A549 (cell line): ENCODE data around the gene PRSS8. TPM values are rescaled to one million over a fixed set of nuclear protein-coding genes. Genes with fewer than 3 reads are reported as not detected.

Source experiments
- ATAC-seq, 2 experiments: fragments of 200-7000 bp in 1 of 2; fragments of >200 bp in 1 of 2; cut with Nextera tagmentation in 1 of 2; cut with Tn5 transposase in 1 of 2; 3 replicates each; pipeline versions ENCODE4 v1.8.0 to v1.9.1; 2018 to 2020; ENCODE audit warnings: mild to moderate bottlenecking in 1 of 2, moderate library complexity in 1 of 2
- CTCF ChIA-PET: fragments of 300-600 bp; sonication (Branson Sonifier 250); formaldehyde crosslinking; extraction: SDS; loops from one replicate; lab custom pipeline; 2021; ENCODE audit warnings: antibody characterized with exemption, inconsistent platforms; lab: Yijun Ruan, JAX
- POLR2A ChIA-PET: fragments of 350-600 bp; formaldehyde crosslinking; extraction: SDS; loops from one replicate; lab custom pipeline; 2021; ENCODE audit warnings: antibody characterized with exemption, inconsistent platforms; lab: Yijun Ruan, JAX
- DNase-seq, 2 experiments: peaks; one replicate each; pipeline versions ENCODE4 v3.0.0 to v3.0.0-alpha.2; 2011 to 2016; ENCODE audit warnings: low read depth in 1 of 2, low spot score in 1 of 2
- FAIRE-seq: peaks from 2 replicates; lab custom pipeline; 2011; peaks lifted over from hg19 to GRCh38; lab: Jason Lieb, UNC
- H3K27ac ChIP-seq, 2 experiments: fragments of >200 bp; sonication (Bioruptor Twin); formaldehyde crosslinking; 3 replicates each; pipeline ENCODE4 v1.5.1; 2016 to 2017
- H3K4me1 ChIP-seq: fragments of >200 bp; sonication (Bioruptor Twin); formaldehyde crosslinking; 3 replicates; pipeline ENCODE4 v1.6.1; 2016
- H3K4me2 ChIP-seq: fragments of >200 bp; sonication (Bioruptor Twin); formaldehyde crosslinking; 3 replicates; pipeline ENCODE4 v1.6.1; 2016
- H3K4me3 ChIP-seq: fragments of >200 bp; sonication (Bioruptor Twin); formaldehyde crosslinking; 3 replicates; pipeline ENCODE4 v1.5.1; 2016
- H3K9me3 ChIP-seq: fragments of >200 bp; sonication (Bioruptor Twin); formaldehyde crosslinking; 3 replicates; pipeline ENCODE4 v1.6.1; 2016
- CHD4 ChIP-seq: fragments of 200-600 bp; sonication (generic); IDR thresholded peaks from 2 replicates; pipeline ENCODE4 v1.6.1; 2016; ENCODE audit warnings: antibody characterized with exemption, mild to moderate bottlenecking, borderline replicate concordance
- EHMT2 ChIP-seq: fragments of 200-600 bp; sonication (generic); IDR thresholded peaks from 2 replicates; pipeline ENCODE4 v1.6.1; 2016; ENCODE audit warnings: antibody characterized with exemption, low read depth, mild to moderate bottlenecking, moderate library complexity
- FOSB ChIP-seq: fragments of 250-450 bp; sonication (Bioruptor Pico); IDR thresholded peaks from 2 replicates; pipeline ENCODE4 v1.5.0; 2020; ENCODE audit warnings: mild to moderate bottlenecking, moderate library complexity
- FOSL2 ChIP-seq, 2 experiments: fragments of 450-650 bp in 1 of 2; fragments of >200 bp in 1 of 2; sonication (Bioruptor Twin) in 1 of 2; formaldehyde crosslinking; IDR thresholded peaks; 2 replicates each; pipeline versions ENCODE4 v1.5.0 to v1.6.1; 2016 to 2020; ENCODE audit warnings: mild to moderate bottlenecking in 1 of 2, moderate library complexity in 1 of 2
- HOXB13 ChIP-seq: fragments of 250-450 bp; sonication (Bioruptor Pico); IDR thresholded peaks from 2 replicates; pipeline ENCODE4 v1.5.0; 2020; ENCODE audit warnings: low read depth, mild to moderate bottlenecking, moderate library complexity
- HOXB5 ChIP-seq: fragments of 250-450 bp; sonication (Bioruptor Pico); IDR thresholded peaks from 2 replicates; pipeline ENCODE4 v1.5.0; 2020; ENCODE audit warnings: mild to moderate bottlenecking, moderate library complexity
- KDM1A ChIP-seq: fragments of 200-600 bp; sonication (generic); IDR thresholded peaks from 2 replicates; pipeline ENCODE4 v1.6.1; 2016; ENCODE audit warnings: low read depth, mild to moderate bottlenecking
- NFE2L2 ChIP-seq: fragments of 150-350 bp; conservative IDR thresholded peaks from 2 replicates; pipeline ENCODE4 v1.6.1; 2014; ENCODE audit warnings: low read length
- NR3C1 ChIP-seq: fragments of >200 bp; sonication (Bioruptor Twin); formaldehyde crosslinking; IDR thresholded peaks from 3 replicates; pipeline ENCODE4 v1.6.1; 2017
- RFX5 ChIP-seq: fragments of 450-650 bp; IDR thresholded peaks from 2 replicates; pipeline ENCODE4 v1.7.1; 2014; ENCODE audit warnings: antibody characterized with exemption, mild to moderate bottlenecking, moderate library complexity
- SREBF2 ChIP-seq: fragments of 450-650 bp; IDR thresholded peaks from 2 replicates; pipeline ENCODE4 v1.6.1; 2014; ENCODE audit warnings: mild to moderate bottlenecking, moderate library complexity
- TFCP2L1 ChIP-seq: fragments of 250-450 bp; sonication (Bioruptor Pico); IDR thresholded peaks from 2 replicates; pipeline ENCODE4 v1.5.0; 2021; ENCODE audit warnings: mild to moderate bottlenecking
- ZC3H11A ChIP-seq: fragments of 450-650 bp; IDR thresholded peaks from 2 replicates; pipeline ENCODE4 v1.6.1; 2014; ENCODE audit warnings: antibody characterized with exemption, mild to moderate bottlenecking
- ZSCAN20 ChIP-seq: fragments of 250-450 bp; sonication (Bioruptor Pico); IDR thresholded peaks from 2 replicates; pipeline ENCODE4 v1.8.0; 2022; ENCODE audit warnings: mild to moderate bottlenecking, moderate library complexity
- WGBS: methylation state at CpG from one replicate; pipeline ENCODE4 v1.1.6; 2017; ENCODE audit errors: missing lambda C conversion rate; 5-methylcytosine and 5-hydroxymethylcytosine counted together
- polyA plus RNA-seq, 4 experiments: library from polyadenylated mRNA; depleted of rRNA in 3 of 4; stranded (reverse); fragments of >200 nt; fragmentation: RNase III in 1 of 4; extraction: RNeasy Plus Mini Kit Qiagen cat#74134 plus additional on column Dnase treatment in 1 of 4; gene quantifications; 2 replicates in 3 of 4; 3 replicates in 1 of 4; pipeline ENCODE4 v1.2.3, GENCODE V29; 2011 to 2017
- TF ChIP-seq, protein P1 (sequence below): IDR thresholded peaks from 2 replicates; pipeline ENCODE4 v1.6.1; 2012; ENCODE audit warnings: low read depth, borderline replicate concordance
- TF ChIP-seq, protein P2 (sequence below): fragments of >200 bp; sonication (Bioruptor Twin); formaldehyde crosslinking; IDR thresholded peaks from 2 replicates; pipeline ENCODE4 v1.6.1; 2016
- TF ChIP-seq, protein P3 (sequence below): fragments of >200 bp; sonication (Bioruptor Twin); formaldehyde crosslinking; IDR thresholded peaks from 3 replicates; pipeline ENCODE4 v1.5.1; 2016
- TF ChIP-seq, protein P4 (sequence below): fragments of 200-600 bp; sonication (generic); IDR thresholded peaks from 2 replicates; pipeline ENCODE4 v1.6.1; 2016; ENCODE audit warnings: antibody characterized with exemption, mild to moderate bottlenecking, moderate library complexity
- TF ChIP-seq, protein P5 (sequence below): fragments of 250-450 bp; sonication (Bioruptor Pico); IDR thresholded peaks from 2 replicates; pipeline ENCODE4 v1.5.0; 2020; ENCODE audit warnings: low read depth, mild to moderate bottlenecking, moderate library complexity
- TF ChIP-seq, protein P6 (sequence below): fragments of 150-350 bp; IDR thresholded peaks from 2 replicates; pipeline ENCODE4 v1.6.1; 2014; ENCODE audit warnings: low read depth, mild to moderate bottlenecking, low read length

The PRSS8 gene
- polyA plus RNA-seq, 2 of the 4 experiments (the other 2 are of a cell fraction): 0.08 to 0.09 TPM

DNA sequence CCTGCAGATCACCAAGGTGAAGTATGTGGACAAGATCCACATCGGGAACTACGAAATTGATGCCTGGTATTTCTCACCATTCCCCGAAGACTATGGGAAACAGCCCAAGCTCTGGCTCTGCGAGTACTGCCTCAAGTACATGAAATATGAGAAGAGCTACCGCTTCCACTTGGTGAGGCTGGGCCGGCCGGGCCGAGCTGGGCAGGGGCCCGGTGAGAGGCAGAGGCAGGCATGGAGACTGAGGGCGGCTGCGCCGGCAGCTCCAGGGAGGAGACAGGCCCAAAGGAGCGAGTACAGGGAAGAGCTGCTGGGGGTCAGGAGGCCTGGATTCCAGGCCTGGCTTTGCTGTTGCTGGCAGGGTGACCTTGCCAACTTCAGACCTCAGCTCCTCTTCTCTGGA, 8.3 kb downstream of the PRSS8 start:
- ATAC-seq (no peak), DNase-seq (no peak), FAIRE-seq (no peak)
- 92% methylated on average over 10 of the region's 13 CpGs for WGBS
- Histone ChIP-seq H3K27ac (no peak overlapping the region), H3K4me1 (no peaks in the 10 kb centered on the region), H3K9me3 (no peaks in the 10 kb centered on the region), H3K4me2 (no peak overlapping the region), H3K4me3 (no peak overlapping the region)
- ChIA-PET POLR2A (interaction anchor here (2.8 to 5.3 kb wide), 2 partner anchors 10 to 15 kb away, joined by 9 to 31 read pairs; partner anchors contain the start of gene KAT8), CTCF (interaction anchor here (0.9 to 20.3 kb wide), 6 partner anchors 8 to 174 kb away, joined by 3 to 166 read pairs (median 7); partner anchors contain the start of genes HSD3B7 and PRSS8)
- TF ChIP-seq, protein P1, sequence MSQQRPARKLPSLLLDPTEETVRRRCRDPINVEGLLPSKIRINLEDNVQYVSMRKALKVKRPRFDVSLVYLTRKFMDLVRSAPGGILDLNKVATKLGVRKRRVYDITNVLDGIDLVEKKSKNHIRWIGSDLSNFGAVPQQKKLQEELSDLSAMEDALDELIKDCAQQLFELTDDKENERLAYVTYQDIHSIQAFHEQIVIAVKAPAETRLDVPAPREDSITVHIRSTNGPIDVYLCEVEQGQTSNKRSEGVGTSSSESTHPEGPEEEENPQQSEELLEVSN: no peak
- TF ChIP-seq, protein P2, sequence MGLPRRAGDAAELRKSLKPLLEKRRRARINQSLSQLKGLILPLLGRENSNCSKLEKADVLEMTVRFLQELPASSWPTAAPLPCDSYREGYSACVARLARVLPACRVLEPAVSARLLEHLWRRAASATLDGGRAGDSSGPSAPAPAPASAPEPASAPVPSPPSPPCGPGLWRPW: no peak
- TF ChIP-seq, protein P3, sequence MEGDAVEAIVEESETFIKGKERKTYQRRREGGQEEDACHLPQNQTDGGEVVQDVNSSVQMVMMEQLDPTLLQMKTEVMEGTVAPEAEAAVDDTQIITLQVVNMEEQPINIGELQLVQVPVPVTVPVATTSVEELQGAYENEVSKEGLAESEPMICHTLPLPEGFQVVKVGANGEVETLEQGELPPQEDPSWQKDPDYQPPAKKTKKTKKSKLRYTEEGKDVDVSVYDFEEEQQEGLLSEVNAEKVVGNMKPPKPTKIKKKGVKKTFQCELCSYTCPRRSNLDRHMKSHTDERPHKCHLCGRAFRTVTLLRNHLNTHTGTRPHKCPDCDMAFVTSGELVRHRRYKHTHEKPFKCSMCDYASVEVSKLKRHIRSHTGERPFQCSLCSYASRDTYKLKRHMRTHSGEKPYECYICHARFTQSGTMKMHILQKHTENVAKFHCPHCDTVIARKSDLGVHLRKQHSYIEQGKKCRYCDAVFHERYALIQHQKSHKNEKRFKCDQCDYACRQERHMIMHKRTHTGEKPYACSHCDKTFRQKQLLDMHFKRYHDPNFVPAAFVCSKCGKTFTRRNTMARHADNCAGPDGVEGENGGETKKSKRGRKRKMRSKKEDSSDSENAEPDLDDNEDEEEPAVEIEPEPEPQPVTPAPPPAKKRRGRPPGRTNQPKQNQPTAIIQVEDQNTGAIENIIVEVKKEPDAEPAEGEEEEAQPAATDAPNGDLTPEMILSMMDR: no peak
- TF ChIP-seq CHD4: no peak
- no peak for TF ChIP-seq FOSL2 (IDR thresholded peaks at IDR 0.05)
- TF ChIP-seq FOSL2 (CRISPR knock-in tag; IDR thresholded peaks at IDR 0.05): no peak
- TF ChIP-seq, protein P4, sequence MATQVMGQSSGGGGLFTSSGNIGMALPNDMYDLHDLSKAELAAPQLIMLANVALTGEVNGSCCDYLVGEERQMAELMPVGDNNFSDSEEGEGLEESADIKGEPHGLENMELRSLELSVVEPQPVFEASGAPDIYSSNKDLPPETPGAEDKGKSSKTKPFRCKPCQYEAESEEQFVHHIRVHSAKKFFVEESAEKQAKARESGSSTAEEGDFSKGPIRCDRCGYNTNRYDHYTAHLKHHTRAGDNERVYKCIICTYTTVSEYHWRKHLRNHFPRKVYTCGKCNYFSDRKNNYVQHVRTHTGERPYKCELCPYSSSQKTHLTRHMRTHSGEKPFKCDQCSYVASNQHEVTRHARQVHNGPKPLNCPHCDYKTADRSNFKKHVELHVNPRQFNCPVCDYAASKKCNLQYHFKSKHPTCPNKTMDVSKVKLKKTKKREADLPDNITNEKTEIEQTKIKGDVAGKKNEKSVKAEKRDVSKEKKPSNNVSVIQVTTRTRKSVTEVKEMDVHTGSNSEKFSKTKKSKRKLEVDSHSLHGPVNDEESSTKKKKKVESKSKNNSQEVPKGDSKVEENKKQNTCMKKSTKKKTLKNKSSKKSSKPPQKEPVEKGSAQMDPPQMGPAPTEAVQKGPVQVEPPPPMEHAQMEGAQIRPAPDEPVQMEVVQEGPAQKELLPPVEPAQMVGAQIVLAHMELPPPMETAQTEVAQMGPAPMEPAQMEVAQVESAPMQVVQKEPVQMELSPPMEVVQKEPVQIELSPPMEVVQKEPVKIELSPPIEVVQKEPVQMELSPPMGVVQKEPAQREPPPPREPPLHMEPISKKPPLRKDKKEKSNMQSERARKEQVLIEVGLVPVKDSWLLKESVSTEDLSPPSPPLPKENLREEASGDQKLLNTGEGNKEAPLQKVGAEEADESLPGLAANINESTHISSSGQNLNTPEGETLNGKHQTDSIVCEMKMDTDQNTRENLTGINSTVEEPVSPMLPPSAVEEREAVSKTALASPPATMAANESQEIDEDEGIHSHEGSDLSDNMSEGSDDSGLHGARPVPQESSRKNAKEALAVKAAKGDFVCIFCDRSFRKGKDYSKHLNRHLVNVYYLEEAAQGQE: no peak
- no peak for TF ChIP-seq FOSB
- no peak for TF ChIP-seq NFE2L2
- TF ChIP-seq ZC3H11A: no peak
- TF ChIP-seq HOXB5 (CRISPR knock-in tag): no peak
- no peak for TF ChIP-seq NR3C1
- TF ChIP-seq, protein P5, sequence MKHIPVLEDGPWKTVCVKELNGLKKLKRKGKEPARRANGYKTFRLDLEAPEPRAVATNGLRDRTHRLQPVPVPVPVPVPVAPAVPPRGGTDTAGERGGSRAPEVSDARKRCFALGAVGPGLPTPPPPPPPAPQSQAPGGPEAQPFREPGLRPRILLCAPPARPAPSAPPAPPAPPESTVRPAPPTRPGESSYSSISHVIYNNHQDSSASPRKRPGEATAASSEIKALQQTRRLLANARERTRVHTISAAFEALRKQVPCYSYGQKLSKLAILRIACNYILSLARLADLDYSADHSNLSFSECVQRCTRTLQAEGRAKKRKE: no peak
- no peak for TF ChIP-seq RFX5
- no peak for TF ChIP-seq SREBF2
- no peak for TF ChIP-seq KDM1A
- TF ChIP-seq, protein P6, sequence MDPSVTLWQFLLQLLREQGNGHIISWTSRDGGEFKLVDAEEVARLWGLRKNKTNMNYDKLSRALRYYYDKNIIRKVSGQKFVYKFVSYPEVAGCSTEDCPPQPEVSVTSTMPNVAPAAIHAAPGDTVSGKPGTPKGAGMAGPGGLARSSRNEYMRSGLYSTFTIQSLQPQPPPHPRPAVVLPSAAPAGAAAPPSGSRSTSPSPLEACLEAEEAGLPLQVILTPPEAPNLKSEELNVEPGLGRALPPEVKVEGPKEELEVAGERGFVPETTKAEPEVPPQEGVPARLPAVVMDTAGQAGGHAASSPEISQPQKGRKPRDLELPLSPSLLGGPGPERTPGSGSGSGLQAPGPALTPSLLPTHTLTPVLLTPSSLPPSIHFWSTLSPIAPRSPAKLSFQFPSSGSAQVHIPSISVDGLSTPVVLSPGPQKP: no peak
- TF ChIP-seq TFCP2L1 (CRISPR knock-in tag): no peak
- no peak for TF ChIP-seq ZSCAN20 (CRISPR knock-in tag)
- TF ChIP-seq HOXB13 (CRISPR knock-in tag): no peak
- no peak for TF ChIP-seq EHMT2
